ENCODE results near the gene FBL.
A peak's percentile ranks its signal among the peaks of the same experiment; 100 is the strongest.
"Not testable (repeated sequence)": the region's sequence is repeated elsewhere in the genome, so short reads cannot be mapped to it uniquely, and the experiment has no call there.

The FBL gene

DNA sequence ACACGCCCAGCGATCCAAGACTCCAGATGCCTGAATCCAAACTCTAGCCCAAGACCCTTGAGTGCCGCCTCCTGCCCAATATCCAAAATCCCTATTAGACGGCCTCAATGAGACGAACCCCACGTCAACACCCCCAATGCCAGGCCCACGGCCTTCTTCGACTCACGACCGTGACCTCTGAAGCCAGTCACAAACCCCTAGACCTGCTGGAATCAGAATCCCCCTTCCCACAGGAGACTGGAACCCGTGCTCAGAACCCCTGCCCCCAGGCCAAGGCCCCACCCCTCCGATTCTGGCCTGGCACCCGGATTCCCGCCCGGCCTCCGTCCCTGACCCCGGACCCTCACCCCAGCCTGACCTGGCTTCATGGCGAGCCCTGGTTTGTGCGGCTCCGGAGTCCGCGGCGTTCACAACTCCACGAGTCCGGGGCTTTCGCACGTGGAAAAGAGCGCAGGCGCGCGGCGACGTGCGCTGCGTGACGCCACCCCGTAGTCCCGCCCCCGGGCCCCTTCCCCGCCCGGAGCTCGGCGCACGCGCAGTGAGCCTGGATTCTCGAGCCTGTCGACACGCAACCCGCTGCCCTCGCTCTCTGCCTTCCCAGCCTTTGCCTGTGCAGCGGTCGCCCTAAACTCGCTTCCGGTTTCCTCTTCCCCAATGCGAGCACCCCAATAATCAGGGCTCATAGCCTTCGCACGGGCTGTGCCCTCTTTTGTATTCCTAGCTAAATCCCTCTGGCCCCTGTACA, at the start of gene FBL:
TSS of gene FBL (minus strand) at position 447 of the 745 bp plus-strand sequence. CDS start at position 368, 79 bp downstream.
- peak within 1 kb of the TSS; percentile 79 for H3K27ac ChIP-seq (ENCODE audit: low read length)
- no peaks in the 10 kb centered on the region for H3K27me3 ChIP-seq (ENCODE audit: control insufficient read depth in 1 of 2, insufficient read depth in 2 of 2, low read length in 2 of 2)
- H3K9ac ChIP-seq (ENCODE audit: low read length in 2 of 2), result peak within 1 kb of the TSS; percentile 89 to 90
- H3K4me3 ChIP-seq (ENCODE audit: low read length in 2 of 2), result peak within 1 kb of the TSS; percentile 88 to 95
- no peaks in the 10 kb centered on the region for H3K36me3 ChIP-seq (ENCODE audit: control insufficient read depth in 2 of 2, insufficient read depth in 2 of 2, low read length in 2 of 2)
- peaks cover 27% of the 10 kb centered on the region for H3K4me1 ChIP-seq (ENCODE audit: control insufficient read depth, insufficient read depth, low read length)
- no peaks in the 10 kb centered on the region for H3K9me3 ChIP-seq (ENCODE audit: control insufficient read depth in 2 of 2, low read length in 2 of 2)

DNA sequence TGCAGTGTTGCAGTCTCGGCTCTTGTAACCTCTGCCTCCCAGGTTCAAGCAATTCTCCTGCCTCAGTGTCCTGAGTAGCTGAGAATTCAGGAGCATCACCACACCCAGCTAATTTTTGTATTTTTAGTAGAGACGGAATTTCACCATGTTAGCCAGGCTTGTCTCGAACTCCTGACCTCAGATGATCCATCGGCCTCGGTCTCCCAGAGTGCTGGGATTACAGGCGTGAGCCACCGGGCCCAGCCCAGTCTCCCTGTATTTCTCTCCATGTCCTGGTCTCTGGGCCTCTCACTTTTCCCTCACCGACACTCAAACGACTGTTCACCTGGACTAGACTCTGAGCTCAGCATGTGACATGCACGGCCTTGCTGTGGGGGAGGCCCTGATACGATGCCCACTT, 48.9 kb upstream of the FBL start:
- not testable (repeated sequence) for H3K9me3 ChIP-seq (ENCODE audit: control insufficient read depth in 2 of 2, low read length in 2 of 2); H3K9ac ChIP-seq (ENCODE audit: low read length in 2 of 2); H3K4me3 ChIP-seq (ENCODE audit: low read length in 2 of 2); H3K4me1 ChIP-seq (ENCODE audit: control insufficient read depth, insufficient read depth, low read length); H3K36me3 ChIP-seq (ENCODE audit: control insufficient read depth in 2 of 2, insufficient read depth in 2 of 2, low read length in 2 of 2); H3K27ac ChIP-seq (ENCODE audit: low read length)
- peaks cover 15 to 19% of the 10 kb centered on the region in 2 donors for H3K27me3 ChIP-seq (ENCODE audit: control insufficient read depth in 1 of 2, insufficient read depth in 2 of 2, low read length in 2 of 2)

DNA sequence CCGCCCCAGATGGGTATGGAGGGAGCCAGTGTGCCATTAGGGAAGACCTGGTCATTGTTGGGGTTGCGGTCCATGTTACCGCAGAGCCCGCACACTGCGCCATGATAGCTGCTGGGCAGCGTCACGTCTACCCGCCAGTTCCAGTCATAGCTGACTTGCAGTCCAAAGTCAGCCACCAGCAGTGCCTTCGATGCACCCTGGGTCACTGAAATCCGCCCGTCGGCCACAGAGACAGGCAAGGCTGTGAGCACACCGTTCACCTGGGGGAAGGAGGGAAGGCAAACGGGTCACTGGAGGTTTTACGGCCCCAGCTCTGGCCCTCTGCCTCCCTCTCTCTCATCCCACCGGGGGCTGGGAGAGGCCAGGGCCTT, 48.0 kb upstream of the FBL start:
- H3K9me3 ChIP-seq (ENCODE audit: control insufficient read depth in 2 of 2, low read length in 2 of 2); H3K4me3 ChIP-seq (ENCODE audit: low read length in 2 of 2); H3K27ac ChIP-seq (ENCODE audit: low read length); H3K9ac ChIP-seq (ENCODE audit: low read length in 2 of 2); H3K36me3 ChIP-seq (ENCODE audit: control insufficient read depth in 2 of 2, insufficient read depth in 2 of 2, low read length in 2 of 2); H3K4me1 ChIP-seq (ENCODE audit: control insufficient read depth, insufficient read depth, low read length): not testable (repeated sequence)
- peaks cover 17 to 19% of the 10 kb centered on the region in 2 donors for H3K27me3 ChIP-seq (ENCODE audit: control insufficient read depth in 1 of 2, insufficient read depth in 2 of 2, low read length in 2 of 2)

DNA sequence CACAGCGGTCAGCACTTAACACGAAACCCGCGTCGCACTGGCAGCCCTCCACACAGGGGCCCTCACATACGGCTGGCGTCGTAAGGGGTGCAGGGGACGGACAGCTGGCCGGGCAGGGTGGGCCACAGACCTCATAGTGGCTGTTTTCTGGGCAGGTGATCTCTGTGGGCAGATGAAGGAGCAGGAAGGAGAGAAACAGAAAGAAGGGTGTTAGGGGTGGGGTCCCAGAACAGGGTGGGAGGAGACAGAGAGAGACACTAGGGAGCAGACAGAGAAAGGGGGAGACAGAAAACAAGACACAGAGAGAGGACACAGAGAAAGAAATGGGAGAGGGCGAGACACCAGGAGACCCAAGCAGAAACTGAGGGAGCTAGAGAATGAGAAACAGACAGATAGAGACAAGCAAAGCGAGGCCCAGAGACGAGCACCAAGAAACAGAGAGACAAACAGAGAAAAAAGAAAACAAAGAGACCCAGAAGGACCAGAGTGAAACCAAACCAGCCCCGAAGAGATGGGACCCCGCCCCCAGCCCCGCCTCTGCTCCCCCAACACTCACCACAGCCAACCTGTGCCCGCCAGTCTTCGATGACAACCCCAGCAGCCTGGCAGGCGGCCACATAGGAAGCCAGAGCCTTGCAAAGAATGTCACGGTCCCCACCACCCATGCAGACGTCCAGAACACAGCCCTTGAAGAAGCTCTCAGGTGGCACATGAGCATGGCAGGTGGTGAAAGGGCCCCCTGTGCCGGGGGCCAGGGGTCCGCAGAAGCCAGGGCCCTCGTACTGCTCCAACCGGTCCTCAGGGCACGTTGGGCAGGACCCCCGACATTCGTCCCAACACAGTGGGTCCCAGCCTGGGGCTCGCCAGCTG, 47.4 kb upstream of the FBL start:
- not testable (repeated sequence) for H3K4me3 ChIP-seq (ENCODE audit: low read length in 2 of 2); H3K36me3 ChIP-seq (ENCODE audit: control insufficient read depth in 2 of 2, insufficient read depth in 2 of 2, low read length in 2 of 2); H3K9ac ChIP-seq (ENCODE audit: low read length in 2 of 2); H3K4me1 ChIP-seq (ENCODE audit: control insufficient read depth, insufficient read depth, low read length); H3K27ac ChIP-seq (ENCODE audit: low read length); H3K9me3 ChIP-seq (ENCODE audit: control insufficient read depth in 2 of 2, low read length in 2 of 2)
- peaks cover 17 to 19% of the 10 kb centered on the region in 2 donors for H3K27me3 ChIP-seq (ENCODE audit: control insufficient read depth in 1 of 2, insufficient read depth in 2 of 2, low read length in 2 of 2)

DNA sequence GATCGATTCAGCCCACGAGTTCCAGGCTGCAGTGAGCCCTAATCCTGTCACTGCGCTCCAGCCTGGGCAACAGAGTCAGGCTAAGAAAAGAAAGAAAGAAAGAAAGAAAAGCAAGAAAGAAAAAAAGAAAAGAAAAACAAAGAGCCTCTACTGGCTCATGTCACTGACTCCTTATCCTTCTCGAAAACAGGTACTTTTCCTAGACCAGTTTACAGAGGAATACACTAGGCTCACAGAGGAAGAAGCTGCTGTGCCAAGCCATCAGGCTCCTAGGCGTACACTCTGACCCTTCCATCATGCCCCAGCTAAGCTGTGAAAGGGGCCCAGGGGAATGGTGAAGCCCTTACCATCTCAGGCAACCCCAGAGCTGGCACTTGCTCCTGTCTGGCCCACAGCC, 46.3 kb upstream of the FBL start:
- H3K9ac ChIP-seq (ENCODE audit: low read length in 2 of 2); H3K27ac ChIP-seq (ENCODE audit: low read length); H3K9me3 ChIP-seq (ENCODE audit: control insufficient read depth in 2 of 2, low read length in 2 of 2); H3K4me3 ChIP-seq (ENCODE audit: low read length in 2 of 2); H3K4me1 ChIP-seq (ENCODE audit: control insufficient read depth, insufficient read depth, low read length); H3K36me3 ChIP-seq (ENCODE audit: control insufficient read depth in 2 of 2, insufficient read depth in 2 of 2, low read length in 2 of 2): not testable (repeated sequence)
- peaks cover 17 to 19% of the 10 kb centered on the region in 2 donors for H3K27me3 ChIP-seq (ENCODE audit: control insufficient read depth in 1 of 2, insufficient read depth in 2 of 2, low read length in 2 of 2)

DNA sequence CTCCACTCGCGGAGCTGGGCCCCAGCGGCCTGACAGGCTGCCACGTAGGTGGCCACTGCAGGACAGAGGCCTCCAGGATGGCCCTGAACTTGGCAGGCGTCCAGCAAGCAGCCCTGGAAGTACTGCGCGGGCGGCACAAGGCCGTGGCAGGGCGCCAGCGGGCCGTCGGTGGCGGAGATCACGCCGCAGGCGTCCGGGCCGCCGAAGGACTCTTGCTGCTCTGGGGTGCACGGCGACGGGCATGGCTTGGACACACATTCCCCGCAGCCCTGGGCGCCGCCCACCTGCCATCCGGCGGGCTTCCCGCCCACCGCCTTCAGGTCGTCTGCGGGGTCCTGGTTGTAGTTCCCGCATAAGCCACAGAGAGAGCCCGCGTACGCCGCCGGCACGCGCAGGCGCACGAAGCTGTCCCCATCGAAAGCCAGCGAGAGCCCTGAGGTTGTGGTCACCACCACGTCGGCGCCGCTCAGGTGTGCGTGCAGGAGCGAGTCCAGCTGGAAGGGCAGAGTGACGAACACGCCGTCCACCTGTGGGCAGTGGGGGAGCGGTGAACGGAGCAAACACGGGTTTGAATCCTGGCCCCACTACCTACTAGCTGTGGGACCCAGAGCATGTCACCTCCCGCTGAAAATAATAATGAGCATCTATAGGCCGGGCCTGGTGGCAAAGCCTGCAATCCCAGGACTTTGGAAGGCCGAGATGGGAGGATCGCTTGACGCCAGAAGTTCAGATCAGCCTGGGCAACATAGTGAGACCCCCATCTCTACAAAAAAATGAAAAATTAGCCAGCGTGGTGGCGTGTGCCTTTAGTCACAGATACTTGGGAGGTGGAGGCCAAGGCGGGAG, 45.7 kb upstream of the FBL start:
- H3K27ac ChIP-seq (ENCODE audit: low read length); H3K9me3 ChIP-seq (ENCODE audit: control insufficient read depth in 2 of 2, low read length in 2 of 2); H3K4me1 ChIP-seq (ENCODE audit: control insufficient read depth, insufficient read depth, low read length); H3K36me3 ChIP-seq (ENCODE audit: control insufficient read depth in 2 of 2, insufficient read depth in 2 of 2, low read length in 2 of 2); H3K9ac ChIP-seq (ENCODE audit: low read length in 2 of 2): not testable (repeated sequence)
- Histone ChIP-seq H3K4me3 (ENCODE audit: low read length in 2 of 2) (peak overlapping the region in 1 of 2 donors; percentile 29), H3K27me3 (ENCODE audit: control insufficient read depth in 1 of 2, insufficient read depth in 2 of 2, low read length in 2 of 2) (peaks cover 17 to 19% of the 10 kb centered on the region in 2 donors)

DNA sequence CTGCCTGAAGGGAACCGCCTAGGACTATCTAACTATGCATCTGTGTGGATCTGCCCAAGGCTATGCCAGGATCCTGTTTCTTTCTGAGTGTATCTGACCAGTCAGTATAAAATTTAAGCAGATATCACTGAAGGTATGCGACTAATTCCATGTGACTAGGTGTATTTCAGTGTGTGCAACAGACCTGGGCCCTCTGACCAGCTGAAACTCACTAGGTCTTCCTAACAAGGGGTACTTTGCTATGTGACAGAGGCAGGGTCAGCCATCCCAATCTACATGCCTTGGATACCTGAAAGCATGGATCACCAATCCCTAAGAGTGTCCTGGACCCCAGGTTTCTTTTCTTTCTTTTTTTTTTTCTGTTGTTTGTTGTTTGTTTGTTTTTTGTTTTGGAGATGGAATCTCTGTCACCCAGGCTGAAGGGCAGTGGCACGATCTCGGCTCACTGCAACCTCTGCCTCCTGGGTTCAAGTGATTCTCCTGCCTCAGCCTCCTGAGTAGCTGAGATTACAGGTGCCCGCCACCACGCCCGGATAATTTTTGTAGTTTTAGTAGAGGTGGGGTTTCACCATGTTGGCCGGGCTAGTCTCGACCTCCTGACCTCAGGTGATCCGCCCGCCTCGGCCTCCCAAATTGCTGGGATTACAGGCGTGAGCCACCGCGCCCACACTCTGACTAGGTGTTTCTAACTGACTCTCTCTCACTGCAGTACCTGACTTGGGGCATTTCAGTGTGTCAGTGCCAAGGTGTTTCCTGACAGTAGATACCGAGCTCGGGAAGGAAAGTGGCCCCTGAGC, 44.8 kb upstream of the FBL start:
- Histone ChIP-seq H3K36me3 (ENCODE audit: control insufficient read depth in 2 of 2, insufficient read depth in 2 of 2, low read length in 2 of 2) (no peaks in the 10 kb centered on the region), H3K9me3 (ENCODE audit: control insufficient read depth in 2 of 2, low read length in 2 of 2) (no peaks in the 10 kb centered on the region), H3K9ac (ENCODE audit: low read length in 2 of 2) (no peak overlapping the region), H3K27me3 (ENCODE audit: control insufficient read depth in 1 of 2, insufficient read depth in 2 of 2, low read length in 2 of 2) (peaks cover 17 to 19% of the 10 kb centered on the region in 2 donors), H3K4me1 (ENCODE audit: control insufficient read depth, insufficient read depth, low read length) (no peaks in the 10 kb centered on the region), H3K4me3 (ENCODE audit: low read length in 2 of 2) (no peak overlapping the region), H3K27ac (ENCODE audit: low read length) (no peak overlapping the region)

DNA sequence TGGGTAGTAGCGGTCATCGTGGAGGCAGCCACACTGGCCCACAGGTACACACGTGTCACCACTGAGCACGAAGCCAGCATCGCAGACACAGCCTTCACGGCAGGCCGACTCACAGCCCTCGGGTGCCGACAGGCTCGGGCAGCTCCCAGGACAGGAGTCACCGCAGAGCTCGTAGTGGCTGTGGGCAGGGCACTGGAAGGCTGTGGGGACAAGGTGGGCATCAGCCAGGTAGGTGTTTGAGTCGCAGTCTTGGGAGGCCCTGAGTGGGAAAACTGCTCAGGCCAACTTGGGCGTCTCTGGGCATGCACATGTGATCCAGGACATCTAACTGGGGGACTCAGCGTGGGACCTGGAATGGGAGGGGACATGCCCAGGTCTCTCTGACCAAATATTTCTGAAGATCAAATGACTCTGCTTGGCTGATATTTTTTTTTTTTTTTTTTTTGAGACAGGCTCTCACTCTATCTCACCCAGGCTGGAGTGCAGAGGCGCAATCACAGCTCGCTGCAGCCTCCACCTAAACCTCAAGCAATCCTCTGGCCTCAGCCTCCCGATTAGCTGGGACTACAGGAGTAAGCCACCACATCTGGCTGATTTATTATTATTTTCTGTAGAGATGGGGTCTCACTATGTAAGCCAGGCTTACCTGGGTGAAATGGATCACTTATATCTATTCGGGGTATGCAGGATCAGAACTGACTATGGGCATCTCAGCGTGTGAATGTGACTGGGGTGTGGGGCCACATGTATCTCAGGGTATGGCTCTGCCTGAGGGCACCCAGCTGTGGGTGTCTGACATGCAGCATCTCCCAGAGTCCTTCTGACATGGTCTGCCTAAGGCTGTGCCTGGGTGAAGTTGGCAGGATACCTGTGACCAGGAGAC, 43.9 kb upstream of the FBL start:
- H3K9me3 ChIP-seq (ENCODE audit: control insufficient read depth in 2 of 2, low read length in 2 of 2); H3K27ac ChIP-seq (ENCODE audit: low read length); H3K9ac ChIP-seq (ENCODE audit: low read length in 2 of 2); H3K4me3 ChIP-seq (ENCODE audit: low read length in 2 of 2); H3K36me3 ChIP-seq (ENCODE audit: control insufficient read depth in 2 of 2, insufficient read depth in 2 of 2, low read length in 2 of 2); H3K4me1 ChIP-seq (ENCODE audit: control insufficient read depth, insufficient read depth, low read length): not testable (repeated sequence)
- peaks cover 17 to 19% of the 10 kb centered on the region in 2 donors for H3K27me3 ChIP-seq (ENCODE audit: control insufficient read depth in 1 of 2, insufficient read depth in 2 of 2, low read length in 2 of 2)

DNA sequence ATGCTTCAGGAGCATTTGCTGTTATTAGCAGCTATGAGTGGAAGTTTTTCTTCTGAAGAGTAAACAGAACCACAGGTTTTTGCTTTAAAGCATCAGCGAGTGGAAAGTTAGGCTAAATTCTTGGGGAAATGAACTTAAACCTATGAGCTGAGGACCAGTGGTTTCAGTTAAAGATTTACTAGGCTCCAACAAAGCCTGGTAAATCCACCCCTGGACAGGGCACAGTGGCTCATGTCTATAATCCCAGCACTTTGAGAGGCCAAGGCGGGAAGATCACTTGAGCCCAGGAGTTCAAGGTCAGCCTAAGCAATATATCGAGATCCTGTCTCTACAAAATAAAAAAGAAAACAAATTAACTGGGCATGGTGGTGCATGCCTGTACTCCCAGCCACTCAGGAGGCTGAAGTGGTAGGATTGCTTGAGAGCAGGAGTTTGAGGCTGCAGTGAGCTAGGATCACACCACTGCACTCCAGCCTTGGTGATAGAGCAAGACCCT, 41.3 kb upstream of the FBL start:
- peaks cover 14 to 17% of the 10 kb centered on the region in 2 donors for H3K27me3 ChIP-seq (ENCODE audit: control insufficient read depth in 1 of 2, insufficient read depth in 2 of 2, low read length in 2 of 2)

More for the DNA sequence above, 41.3 kb upstream of the FBL start:
- H3K9ac ChIP-seq (ENCODE audit: low read length in 2 of 2); H3K27ac ChIP-seq (ENCODE audit: low read length); H3K4me1 ChIP-seq (ENCODE audit: control insufficient read depth, insufficient read depth, low read length); H3K9me3 ChIP-seq (ENCODE audit: control insufficient read depth in 2 of 2, low read length in 2 of 2); H3K4me3 ChIP-seq (ENCODE audit: low read length in 2 of 2); H3K36me3 ChIP-seq (ENCODE audit: control insufficient read depth in 2 of 2, insufficient read depth in 2 of 2, low read length in 2 of 2): not testable (repeated sequence)

Data from stomach smooth muscle (tissue), 2 donors.